Measurements from ENCODE around the gene MGARP. TPM values are rescaled to one million over a fixed set of nuclear protein-coding genes. Genes with fewer than 3 reads are reported as not detected.

MGARP gene
- total RNA-seq, 2 donors from 2014 or later, result 4.3 to 7.1 TPM

GRCh38 chr4:139311909-139312308, 31.9 kb upstream of the MGARP start:
- TF ChIP-seq CTCF (IDR thresholded peaks at IDR 0.05), result no peak
- no peak overlapping the region for H3K27ac ChIP-seq
- no peak for DNase-seq (ENCODE audit: low spot score)

GRCh38 chr4:139304920-139305319, 24.9 kb upstream of the MGARP start:
- TF ChIP-seq CTCF (IDR thresholded peaks at IDR 0.05), result no peak
- Histone ChIP-seq H3K4me1 (peaks cover 0 to 28% of the 10 kb centered on the region in 2 donors), H3K27me3 (no peaks in the 10 kb centered on the region), H3K4me3 (no peak overlapping the region), H3K27ac (no peak overlapping the region), H3K36me3 (peaks cover 8% of the 10 kb centered on the region), H3K9me3 (no peaks in the 10 kb centered on the region)
- DNase-seq (ENCODE audit: low spot score), result no peak

More at GRCh38 chr4:139311909-139312308, 31.9 kb upstream of the MGARP start:
- Histone ChIP-seq H3K4me1 (peaks cover 0 to 28% of the 10 kb centered on the region in 2 donors), H3K27me3 (no peaks in the 10 kb centered on the region), H3K4me3 (no peak overlapping the region), H3K9me3 (no peaks in the 10 kb centered on the region), H3K36me3 (no peaks in the 10 kb centered on the region)

- peak; percentile 64 for DNase-seq (ENCODE audit: low spot score)
- peak within 1 kb of the TSS; percentile 93 to 94 for H3K27ac ChIP-seq
- H3K36me3 ChIP-seq, result peaks cover 8% of the 10 kb centered on the region
- peaks cover 0 to 37% of the 10 kb centered on the region in 2 donors for H3K4me1 ChIP-seq
- H3K27me3 ChIP-seq, result no peaks in the 10 kb centered on the region
- peak within 1 kb of the TSS; percentile 80 to 97 for H3K4me3 ChIP-seq
- no peaks in the 10 kb centered on the region for H3K9me3 ChIP-seq
- no peak for TF ChIP-seq CTCF (IDR thresholded peaks at IDR 0.05)
Observed at GRCh38 chr4:139301821-139302611, 22.0 kb upstream of the MGARP start, which contains the start of gene NDUFC1. Gene NDUFC1 (minus strand): TSS chr4:139302477. CDS start chr4:139295798, 6,679 bp downstream.

GRCh38 chr4:139301113-139301820, 21.2 kb upstream of the MGARP start, which contains the start of gene NAA15:
Gene NAA15 (plus strand): TSS chr4:139301505. CDS start chr4:139301778, 273 bp downstream.
- H3K4me3 ChIP-seq, result peak within 1 kb of the TSS; percentile 80 to 97
- H3K27me3 ChIP-seq, result no peaks in the 10 kb centered on the region
- DNase-seq (ENCODE audit: low spot score), result peak; percentile 98
- peak within 1 kb of the TSS; percentile 93 to 94 for H3K27ac ChIP-seq
- H3K4me1 ChIP-seq, result peaks cover 0 to 44% of the 10 kb centered on the region in 2 donors
- H3K36me3 ChIP-seq, result peaks cover 8% of the 10 kb centered on the region
- H3K9me3 ChIP-seq, result no peaks in the 10 kb centered on the region
- peak in 1 of 2 donors; percentile 19 for TF ChIP-seq CTCF (IDR thresholded peaks at IDR 0.05)

- Histone ChIP-seq H3K4me3 (peak overlapping the region; percentile 80 to 97), H3K27ac (peak overlapping the region; percentile 93 to 94), H3K9me3 (no peaks in the 10 kb centered on the region), H3K36me3 (peaks cover 2% of the 10 kb centered on the region), H3K27me3 (no peaks in the 10 kb centered on the region), H3K4me1 (peaks cover 0 to 50% of the 10 kb centered on the region in 2 donors)
- TF ChIP-seq CTCF (IDR thresholded peaks at IDR 0.05), result no peak
- DNase-seq (ENCODE audit: low spot score), result no peak
Observed at GRCh38 chr4:139300431-139301112, 20.5 kb upstream of the MGARP start.
